Heart left ventricle (tissue), 16 donors: ENCODE results near the gene SGTA. TPM values are rescaled to one million over a fixed set of nuclear protein-coding genes. Genes with fewer than 3 reads are reported as not detected.

Experiments used
- ATAC-seq, 4 donors: fragments of 200-7000 bp; cut with Tn5 transposase; one replicate each; pipeline ENCODE4 v1.9.1; 2020 to 2022; ENCODE audit warnings: moderate library complexity in 4 of 4, mild to moderate bottlenecking in 3 of 4, moderate number of reproducible peaks in 1 of 4
- DNase-seq, 5 donors: peaks; one replicate each; pipeline ENCODE4 v3.0.0-alpha.2; 2020
- H3K27ac ChIP-seq, 12 donors: fragments of 200-600 bp; sonication (generic) in 4 of 12; one replicate each; pipeline versions ENCODE4 v1.5.0 to v1.8.0; 2016 to 2022; ENCODE audit warnings: mild to moderate bottlenecking in 2 of 12
- H3K27me3 ChIP-seq, 9 donors: fragments of 200-600 bp; sonication (generic) in 2 of 9; one replicate each; pipeline versions ENCODE4 v1.5.1 to v1.8.0; 2016 to 2022; ENCODE audit warnings: mild to moderate bottlenecking in 3 of 9
- H3K36me3 ChIP-seq, 9 donors: fragments of 200-600 bp; sonication (generic) in 2 of 9; one replicate each; pipeline versions ENCODE4 v1.5.0 to v1.8.0; 2018 to 2022; ENCODE audit warnings: mild to moderate bottlenecking in 2 of 9
- H3K4me1 ChIP-seq, 12 donors: fragments of 200-600 bp; sonication (generic) in 4 of 12; one replicate each; pipeline versions ENCODE4 v1.5.0 to v1.8.0; 2016 to 2022; ENCODE audit warnings: mild to moderate bottlenecking in 3 of 12
- H3K4me3 ChIP-seq, 12 donors: fragments of 200-600 bp; sonication (generic) in 4 of 12; one replicate each; pipeline versions ENCODE4 v1.5.0 to v1.8.0; 2017 to 2022; ENCODE audit warnings: mild to moderate bottlenecking in 9 of 12, moderate library complexity in 4 of 12
- H3K9me3 ChIP-seq, 12 donors: fragments of 200-600 bp; sonication (generic) in 4 of 12; one replicate each; pipeline versions ENCODE4 v1.5.0 to v1.8.0; 2016 to 2022; ENCODE audit warnings: mild to moderate bottlenecking in 1 of 12
- POLR2A ChIP-seq, 2 donors: fragments of 450-650 bp; IDR thresholded peaks; one replicate each; pipeline ENCODE4 v1.6.1; 2017; ENCODE audit warnings: antibody characterized with exemption in 2 of 2, mild to moderate bottlenecking in 2 of 2, moderate library complexity in 2 of 2
- WGBS, 4 donors: extraction: QIAGEN DNeasy Blood & Tissue Kit in 2 of 4; methylation state at CpG; one replicate each; pipeline versions ENCODE4 v1.1.5 to v1.1.7; 2013 to 2018; 5-methylcytosine and 5-hydroxymethylcytosine counted together
- intact Hi-C, 10 donors: fragments of 100-400 bp; cut with DNase I; formaldehyde crosslinking; loops; one replicate each; pipeline versions ENCODE4 v1.11.1 to v1.14.2; 2022
- polyA plus RNA-seq, 2 donors: library from polyadenylated mRNA; stranded (reverse); fragments of 200-250 nt; gene quantifications; one replicate each; pipeline ENCODE4 v1.2.3, GENCODE V29; 2013
- total RNA-seq, 9 donors: library from RNA; depleted of rRNA in 2 of 9; stranded (reverse); fragments of >200 nt in 2 of 9; fragmentation: NEBNext Ultra II Directional in 3 of 9; extraction: Animal tissue kit (Norgen Biotek cat#: 25700) in 3 of 9; gene quantifications; one replicate each; pipeline versions ENCODE4 v1.1.0 to v1.2.4, GENCODE V29; 2016 to 2023
- TF ChIP-seq, protein P1 (sequence below), 12 donors: fragments of 200-600 bp; sonication (generic) in 4 of 12; IDR thresholded peaks; one replicate each; pipeline versions ENCODE4 v1.5.0 to v1.8.0; 2018 to 2022; ENCODE audit warnings: antibody characterized with exemption in 12 of 12, mild to moderate bottlenecking in 5 of 12
- donor health status: ischemic (EF 13 %, LVEDD 7.1; RV severe dilation, severe dysfunction).
- donor health status: healthy with polysubstance abuse.
- donor health status: DM: no; HTN: yes; CAD: no.
- donor health status: DM: no; HTN: no; CAD: no.
- donor health status: ischemic (EF 25% LVEDD 6.9; RV normal size, moderate dysfunction).
- donor health status: ischemic (EF 25% LVEDD 5.7; RV mildly dilated, moderate dysfunction).
- donor health status: healthy.
- donor health status: DM: yes; HTN: yes; CAD: no.
- donor health status: ischemic (EF 35%, LVEDD 5.7; RV mildly dilated, moderate dysfunction).
- donor health status: nonischemic (EF 11% LVEDD 7.7; RV severe dilation, severe dysfunction).
- donor health status: DM: yes; HTN: yes; CAD: no.
- donor health status: PGD.
- donor health status: ischemic (EF 29% LVEDD 5.4; RV normal size, mild dysfunction).
- donor health status: nonischemic (EF 23%, LVEDD 6.1; RV moderate dilation, normal function).

The SGTA gene
- total and polyA plus RNA-seq, 11 donors: 47.4 to 125 (median 65.6) TPM

DNA sequence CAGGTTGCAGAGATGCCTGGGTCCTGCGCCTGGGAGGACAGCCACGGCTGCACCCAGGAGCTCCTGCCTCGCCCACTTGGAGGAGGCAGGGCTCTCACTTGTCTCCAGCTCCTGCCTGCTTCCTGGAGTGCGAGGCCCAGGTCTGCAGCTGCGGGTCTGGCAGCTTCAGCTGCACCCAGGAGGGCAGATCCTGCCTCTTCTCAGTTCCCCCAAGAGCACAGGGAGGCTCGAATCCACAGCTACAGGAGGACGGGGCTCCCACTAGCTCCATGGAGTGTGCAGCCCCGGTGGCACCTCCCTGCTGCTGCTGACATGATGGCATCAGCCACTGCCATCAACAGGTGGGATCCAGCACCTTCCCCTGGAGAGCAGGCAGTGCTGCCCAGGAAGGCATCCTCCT is 41.1 kb upstream of the SGTA start:
- TF ChIP-seq, protein P1, sequence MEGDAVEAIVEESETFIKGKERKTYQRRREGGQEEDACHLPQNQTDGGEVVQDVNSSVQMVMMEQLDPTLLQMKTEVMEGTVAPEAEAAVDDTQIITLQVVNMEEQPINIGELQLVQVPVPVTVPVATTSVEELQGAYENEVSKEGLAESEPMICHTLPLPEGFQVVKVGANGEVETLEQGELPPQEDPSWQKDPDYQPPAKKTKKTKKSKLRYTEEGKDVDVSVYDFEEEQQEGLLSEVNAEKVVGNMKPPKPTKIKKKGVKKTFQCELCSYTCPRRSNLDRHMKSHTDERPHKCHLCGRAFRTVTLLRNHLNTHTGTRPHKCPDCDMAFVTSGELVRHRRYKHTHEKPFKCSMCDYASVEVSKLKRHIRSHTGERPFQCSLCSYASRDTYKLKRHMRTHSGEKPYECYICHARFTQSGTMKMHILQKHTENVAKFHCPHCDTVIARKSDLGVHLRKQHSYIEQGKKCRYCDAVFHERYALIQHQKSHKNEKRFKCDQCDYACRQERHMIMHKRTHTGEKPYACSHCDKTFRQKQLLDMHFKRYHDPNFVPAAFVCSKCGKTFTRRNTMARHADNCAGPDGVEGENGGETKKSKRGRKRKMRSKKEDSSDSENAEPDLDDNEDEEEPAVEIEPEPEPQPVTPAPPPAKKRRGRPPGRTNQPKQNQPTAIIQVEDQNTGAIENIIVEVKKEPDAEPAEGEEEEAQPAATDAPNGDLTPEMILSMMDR (IDR thresholded peaks at IDR 0.05): no peak
- TF ChIP-seq POLR2A (IDR thresholded peaks at IDR 0.05): no peak
- H3K4me3 ChIP-seq: no peak overlapping the region
- peaks cover 0 to 11% (median 5%) of the 10 kb centered on the region in 12 donors for H3K4me1 ChIP-seq
- peaks cover 0 to 41% (median 11%) of the 10 kb centered on the region in 9 donors for H3K36me3 ChIP-seq
- peaks cover 0 to 18% (median 0%) of the 10 kb centered on the region in 12 donors for H3K9me3 ChIP-seq
- no peaks in the 10 kb centered on the region for H3K27me3 ChIP-seq
- no peak overlapping the region for H3K27ac ChIP-seq
- ATAC-seq (no peak), DNase-seq (no peak)
- intact Hi-C loops: loop anchor here in 1 of 10 donors (5.0 kb wide), 1 partner anchor 48 kb away; no protein-coding TSS in a partner anchor
- 72 to 100% (median 78%) methylated on average over 2 to 8 of the region's 8 CpGs for WGBS, 4 donors

DNA sequence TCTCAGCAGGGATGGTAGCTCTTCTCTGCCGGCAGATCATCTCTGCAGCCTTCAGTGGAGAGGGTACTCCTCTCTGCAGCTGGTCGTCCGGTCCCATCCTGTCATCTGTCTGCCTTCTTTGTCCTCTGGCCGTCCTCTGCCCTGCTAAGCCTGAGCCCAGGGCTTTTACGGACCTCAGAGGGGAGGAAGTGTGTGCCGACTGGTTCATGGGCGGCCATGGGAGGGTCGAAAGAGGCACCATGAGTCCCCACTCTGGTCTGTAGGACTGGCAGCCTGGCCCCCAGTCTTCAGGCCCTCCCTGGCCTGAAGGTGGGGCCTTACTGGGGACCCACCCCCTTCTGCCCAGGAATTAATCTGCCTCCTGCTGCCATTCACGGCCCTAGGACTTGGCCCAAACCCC is 40.6 kb upstream of the SGTA start:
- Histone ChIP-seq H3K36me3 (peaks cover 0 to 37% (median 11%) of the 10 kb centered on the region in 9 donors), H3K4me3 (no peak overlapping the region), H3K4me1 (peaks cover 0 to 11% (median 5%) of the 10 kb centered on the region in 12 donors), H3K27ac (no peak overlapping the region), H3K27me3 (no peaks in the 10 kb centered on the region), H3K9me3 (peaks cover 0 to 15% (median 0%) of the 10 kb centered on the region in 12 donors)
- ATAC-seq (no peak), DNase-seq (no peak)
- intact Hi-C loops: loop anchor here in 1 of 10 donors (5.0 kb wide), 1 partner anchor 49 kb away; no protein-coding TSS in a partner anchor
- WGBS, 4 donors: 62 to 82% (median 79%) methylated on average over 9 of the region's 9 CpGs
- TF ChIP-seq POLR2A (IDR thresholded peaks at IDR 0.05): no peak
- TF ChIP-seq, protein P1 (IDR thresholded peaks at IDR 0.05): no peak

DNA sequence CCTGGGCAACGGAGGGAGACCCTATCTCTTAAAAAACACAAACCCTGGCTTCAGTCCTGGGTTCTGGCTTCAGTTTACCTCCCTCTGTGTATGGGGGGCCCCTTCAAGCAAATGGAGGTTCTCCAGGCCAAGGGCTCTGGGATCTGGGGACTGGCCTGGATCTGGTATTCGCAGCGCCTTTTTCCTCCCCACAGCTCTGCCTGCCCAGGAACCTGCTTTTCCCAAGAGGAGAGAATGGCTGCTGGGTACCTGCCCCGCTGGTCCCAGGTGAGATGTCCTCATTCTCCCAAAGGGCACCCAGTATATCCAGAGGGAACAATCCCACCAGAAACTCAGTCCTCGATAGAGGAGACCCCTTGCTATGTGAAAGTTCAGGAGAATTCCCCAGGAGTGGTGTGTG is 39.8 kb upstream of the SGTA start:
- H3K27me3 ChIP-seq: no peaks in the 10 kb centered on the region
- ATAC-seq (no peak), DNase-seq (no peak)
- peaks cover 0 to 8% (median 0%) of the 10 kb centered on the region in 12 donors for H3K9me3 ChIP-seq
- 93 to 97% (median 96%) methylated on average over 5 of the region's 5 CpGs for WGBS, 4 donors
- no peak overlapping the region for H3K27ac ChIP-seq
- H3K4me1 ChIP-seq: peaks cover 0 to 11% (median 5%) of the 10 kb centered on the region in 12 donors
- TF ChIP-seq, protein P1 (IDR thresholded peaks at IDR 0.05): no peak
- no peak for TF ChIP-seq POLR2A (IDR thresholded peaks at IDR 0.05)
- H3K36me3 ChIP-seq: peaks cover 0 to 29% (median 6%) of the 10 kb centered on the region in 9 donors
- no peak overlapping the region for H3K4me3 ChIP-seq
- intact Hi-C loops: loop anchor here in 1 of 10 donors (5.0 kb wide), 1 partner anchor 49 kb away; no protein-coding TSS in a partner anchor

DNA sequence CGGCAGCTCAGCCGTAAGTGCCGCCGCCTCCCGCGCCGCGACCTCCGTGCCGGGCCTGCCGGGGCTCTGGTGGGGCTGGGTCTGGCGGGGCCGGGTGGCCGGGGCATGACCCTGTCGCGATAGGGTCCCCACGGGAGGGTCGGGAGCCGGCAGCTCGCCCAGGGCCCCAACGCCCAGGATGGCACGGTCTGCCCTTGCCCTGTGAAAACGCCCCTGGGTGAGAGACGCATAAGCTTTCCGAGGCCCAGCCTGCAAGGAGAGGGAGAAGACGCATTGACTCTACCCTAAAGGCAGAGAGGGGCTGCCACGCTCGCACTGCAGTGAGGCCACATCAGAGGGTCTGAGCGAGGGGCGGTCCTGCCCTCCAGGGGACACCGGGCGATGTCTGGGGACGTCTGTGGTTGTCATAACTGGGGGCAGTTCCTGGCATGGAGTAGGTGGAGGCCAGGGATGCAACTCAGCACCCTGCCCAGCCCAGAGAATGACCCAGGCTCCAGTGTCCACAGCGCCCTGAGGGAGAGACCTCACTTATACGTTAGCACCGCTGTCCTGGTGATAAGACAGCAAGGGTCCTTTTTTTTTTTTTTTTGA is 37.1 kb upstream of the SGTA start:
- peak in 2 of 4 donors; percentile 5 to 16 for ATAC-seq
- no peaks in the 10 kb centered on the region for H3K27me3 ChIP-seq
- TF ChIP-seq, protein P1 (IDR thresholded peaks at IDR 0.05): no peak
- no peak for TF ChIP-seq POLR2A (IDR thresholded peaks at IDR 0.05)
- H3K9me3 ChIP-seq: no peaks in the 10 kb centered on the region
- H3K36me3 ChIP-seq: peaks cover 0 to 9% (median 0%) of the 10 kb centered on the region in 9 donors
- peak overlapping the region in 11 of 12 donors; percentile 17 to 84 (median 61) for H3K27ac ChIP-seq
- intact Hi-C loops: loop anchor here in 1 of 10 donors (5.0 kb wide), 1 partner anchor 52 kb away; no protein-coding TSS in a partner anchor
- DNase-seq: peak in 1 of 5 donors; percentile 37
- peaks cover 0 to 11% (median 5%) of the 10 kb centered on the region in 12 donors for H3K4me1 ChIP-seq
- H3K4me3 ChIP-seq: peak overlapping the region; percentile 59 to 97 (median 84)
- 1 to 5% (median 2%) methylated on average over 14 to 36 of the region's 36 CpGs for WGBS, 4 donors
